Activated T-helper 1 cell treated with anti-CD3 and anti-CD28 coated beads, Interleukin-2, amount 50 U/mL, for 16 hours (primary cell): ENCODE measurements around the gene TBC1D1.

Source experiments
- DNase-seq, 2 donors: peaks; one replicate each; pipeline ENCODE4 v3.0.0-alpha.2; 2020; ENCODE audit warnings: low read depth in 1 of 2, low spot score in 1 of 2

The TBC1D1 gene

GRCh38 chr4:37885496-37885895, 5.4 kb upstream of the TBC1D1 start:
- DNase-seq: no peak

- DNase-seq: no peak
These were observed 759 bp upstream of the TBC1D1 start for GRCh38 chr4:37889849-37890800.

GRCh38 chr4:37891260-37892159, 626 bp downstream of the TBC1D1 start:
- DNase-seq: peak; percentile 18 to 42

- peak in 1 of 2 donors; percentile 17 for DNase-seq
These were observed 1.8 kb downstream of the TBC1D1 start for GRCh38 chr4:37892641-37893040.

- no peak for DNase-seq
These were observed 2.3 kb downstream of the TBC1D1 start for GRCh38 chr4:37893164-37893563.

- DNase-seq: no peak
These were observed 4.4 kb downstream of the TBC1D1 start for GRCh38 chr4:37895271-37895670.

GRCh38 chr4:37896206-37896860, 5.4 kb downstream of the TBC1D1 start:
- DNase-seq: no peak

- no peak for DNase-seq
These were observed 11.3 kb downstream of the TBC1D1 start for GRCh38 chr4:37902212-37902611.

GRCh38 chr4:37902738-37903693, 12.1 kb downstream of the TBC1D1 start:
- no peak for DNase-seq

- no peak for DNase-seq
These were observed 13.0 kb downstream of the TBC1D1 start for GRCh38 chr4:37903901-37904300.

GRCh38 chr4:37904824-37905223, 13.9 kb downstream of the TBC1D1 start:
- DNase-seq: no peak

GRCh38 chr4:37905533-37906169, 14.8 kb downstream of the TBC1D1 start:
- DNase-seq: no peak

- DNase-seq: no peak
These were observed 17.8 kb downstream of the TBC1D1 start for GRCh38 chr4:37908488-37909331.

GRCh38 chr4:37909332-37910090, 18.6 kb downstream of the TBC1D1 start:
- no peak for DNase-seq

- DNase-seq: no peak
These were observed 19.2 kb downstream of the TBC1D1 start for GRCh38 chr4:37910091-37910486.

GRCh38 chr4:37914539-37914938, 23.7 kb downstream of the TBC1D1 start:
- DNase-seq: no peak

- no peak for DNase-seq
These were observed 26.5 kb downstream of the TBC1D1 start for GRCh38 chr4:37917388-37917787.

GRCh38 chr4:37918653-37919052, 27.8 kb downstream of the TBC1D1 start:
- no peak for DNase-seq
